Measurements from ENCODE around the gene SSH2. TPM values are rescaled to one million over a fixed set of nuclear protein-coding genes. Genes with fewer than 3 reads are reported as not detected.

Gene SSH2
- total RNA-seq, 1 donor from 2014 or later: 12.2 TPM

GRCh38 chr17:29972277-29972676 lies 42.2 kb upstream of the SSH2 start:
- no peaks in the 10 kb centered on the region for H3K4me1 Mint-ChIP-seq
- H3K27ac ChIP-seq: no peak overlapping the region
- H3K36me3 Mint-ChIP-seq: no peaks in the 10 kb centered on the region
- no peak overlapping the region for H3K27ac Mint-ChIP-seq
- no peak overlapping the region for H3K4me3 ChIP-seq
- H3K4me1 ChIP-seq: no peaks in the 10 kb centered on the region
- no peaks in the 10 kb centered on the region for H4K20me1 ChIP-seq (ENCODE audit: low read depth)
- H3K9me3 Mint-ChIP-seq: no peaks in the 10 kb centered on the region
- DNase-seq (ENCODE audit: low spot score): no peak
- no peaks in the 10 kb centered on the region for H3K27me3 Mint-ChIP-seq (ENCODE audit: insufficient read depth, low read depth)
- H3K9ac ChIP-seq: no peak overlapping the region
- no peaks in the 10 kb centered on the region for H3K9me3 ChIP-seq (ENCODE audit: low read depth)
- no peaks in the 10 kb centered on the region for H3K27me3 ChIP-seq
- no peaks in the 10 kb centered on the region for H3F3A ChIP-seq (ENCODE audit: low read depth)
- H3K79me2 ChIP-seq (ENCODE audit: low read depth): no peaks in the 10 kb centered on the region
- no peak overlapping the region for H2AFZ ChIP-seq (replicated peaks)
- no peaks in the 10 kb centered on the region for H3K36me3 ChIP-seq
- no peak overlapping the region for H3K4me2 ChIP-seq
- no peak overlapping the region for H3K4me3 Mint-ChIP-seq
- TF ChIP-seq EZH2 (IDR thresholded peaks at IDR 0.05) (no peak), CTCF (IDR thresholded peaks at IDR 0.05) (no peak), EZH2phosphoT487 (IDR thresholded peaks at IDR 0.05) (no peak)

- Histone ChIP-seq H3K9ac (no peak overlapping the region), H3K9me3 (ENCODE audit: low read depth) (no peaks in the 10 kb centered on the region), H4K20me1 (ENCODE audit: low read depth) (no peaks in the 10 kb centered on the region), H3F3A (ENCODE audit: low read depth) (no peaks in the 10 kb centered on the region), H3K27ac (no peak overlapping the region), H3K36me3 (no peaks in the 10 kb centered on the region), H3K4me3 (no peak overlapping the region), H3K79me2 (ENCODE audit: low read depth) (no peaks in the 10 kb centered on the region), H2AFZ (replicated peaks) (no peak overlapping the region), H3K27me3 (no peaks in the 10 kb centered on the region), H3K4me2 (no peak overlapping the region), H3K4me1 (no peaks in the 10 kb centered on the region)
- H3K4me1 Mint-ChIP-seq: no peaks in the 10 kb centered on the region
- no peaks in the 10 kb centered on the region for H3K36me3 Mint-ChIP-seq
- peaks cover 1% of the 10 kb centered on the region for H3K9me3 Mint-ChIP-seq
- H3K4me3 Mint-ChIP-seq: no peak overlapping the region
- H3K27me3 Mint-ChIP-seq (ENCODE audit: insufficient read depth, low read depth): peaks cover 2% of the 10 kb centered on the region
- no peak for TF ChIP-seq CTCF (IDR thresholded peaks at IDR 0.05)
- TF ChIP-seq EZH2phosphoT487 (IDR thresholded peaks at IDR 0.05): no peak
- TF ChIP-seq EZH2 (IDR thresholded peaks at IDR 0.05): no peak
- no peak overlapping the region for H3K27ac Mint-ChIP-seq
- no peak for DNase-seq (ENCODE audit: low spot score)
These were observed 38.2 kb upstream of the SSH2 start for GRCh38 chr17:29968271-29968670.

GRCh38 chr17:29962656-29963055 lies 32.6 kb upstream of the SSH2 start:
- peaks cover 2% of the 10 kb centered on the region for H3K27me3 Mint-ChIP-seq (ENCODE audit: insufficient read depth, low read depth)

More at GRCh38 chr17:29962656-29963055, 32.6 kb upstream of the SSH2 start:
- Histone ChIP-seq H3K36me3 (no peaks in the 10 kb centered on the region), H3K79me2 (ENCODE audit: low read depth) (no peaks in the 10 kb centered on the region), H4K20me1 (ENCODE audit: low read depth) (no peaks in the 10 kb centered on the region), H3K27ac (no peak overlapping the region), H3K4me2 (no peak overlapping the region), H3K4me3 (no peak overlapping the region), H2AFZ (replicated peaks) (no peak overlapping the region), H3K9me3 (ENCODE audit: low read depth) (no peaks in the 10 kb centered on the region), H3K4me1 (no peaks in the 10 kb centered on the region), H3F3A (ENCODE audit: low read depth) (no peaks in the 10 kb centered on the region), H3K9ac (no peak overlapping the region), H3K27me3 (no peaks in the 10 kb centered on the region)
- Mint-ChIP-seq H3K27ac (no peak overlapping the region), H3K4me1 (no peaks in the 10 kb centered on the region), H3K4me3 (no peak overlapping the region), H3K36me3 (no peaks in the 10 kb centered on the region), H3K9me3 (peaks cover 3% of the 10 kb centered on the region)
- DNase-seq (ENCODE audit: low spot score): no peak
- TF ChIP-seq EZH2 (IDR thresholded peaks at IDR 0.05) (no peak), CTCF (IDR thresholded peaks at IDR 0.05) (no peak), EZH2phosphoT487 (IDR thresholded peaks at IDR 0.05) (no peak)

Measured in neural progenitor cell (in vitro differentiated cells).